Kidney (tissue), 14 donors: ENCODE data around the gene ST3GAL3. TPM values are rescaled to one million over a fixed set of nuclear protein-coding genes. Genes with fewer than 3 reads are reported as not detected.

Experiments
- DNase-seq, 5 donors: peaks; one replicate each; pipeline ENCODE4 v3.0.0-alpha.2; 2013 to 2020
- FAIRE-seq: peaks from 2 replicates; lab custom pipeline; 2012; peaks lifted over from hg19 to GRCh38; lab: Jason Lieb, UNC
- H3K27ac ChIP-seq, 2 donors: one replicate each; pipeline ENCODE4 v1.7.0; 2013; ENCODE audit warnings: low read depth in 2 of 2, low read length in 2 of 2, inconsistent platforms in 1 of 2
- H3K27me3 ChIP-seq: one replicate; pipeline ENCODE4 v1.7.1; 2013; ENCODE audit warnings: low read length, inconsistent platforms; ENCODE audit not compliant: control insufficient read depth, insufficient read depth
- H3K36me3 ChIP-seq, 3 donors: one replicate each; pipeline versions ENCODE4 v1.7.0 to v1.7.1; 2013; ENCODE audit warnings: low read length in 3 of 3, control low read depth in 1 of 3, inconsistent platforms in 1 of 3; ENCODE audit not compliant: insufficient read depth in 3 of 3, control insufficient read depth in 2 of 3
- H3K4me1 ChIP-seq, 3 donors: one replicate each; pipeline versions ENCODE4 v1.7.0 to v1.7.1; 2013; ENCODE audit warnings: low read length in 3 of 3, inconsistent platforms in 1 of 3, low read depth in 1 of 3; ENCODE audit not compliant: control insufficient read depth in 2 of 3, insufficient read depth in 2 of 3
- H3K4me3 ChIP-seq, 3 donors: one replicate each; pipeline versions ENCODE4 v1.7.0 to v1.8.1; 2013; ENCODE audit warnings: low read length in 3 of 3, control low read depth in 1 of 3, inconsistent platforms in 1 of 3
- H3K9ac ChIP-seq, 3 donors: one replicate each; pipeline versions ENCODE4 v1.7.0 to v1.7.1; 2013; ENCODE audit warnings: low read length in 3 of 3, control low read depth in 1 of 3, inconsistent platforms in 1 of 3
- H3K9me3 ChIP-seq, 3 donors: one replicate each; pipeline versions ENCODE4 v1.7.0 to v1.7.1; 2013; ENCODE audit warnings: low read length in 3 of 3, control low read depth in 1 of 3, inconsistent platforms in 1 of 3; ENCODE audit not compliant: control insufficient read depth in 2 of 3, insufficient read depth in 1 of 3
- intact Hi-C: fragments of 100-400 bp; cut with DNase I; formaldehyde crosslinking; loops from one replicate; pipeline ENCODE4 v1.11.1; 2022
- polyA plus RNA-seq: library from polyadenylated mRNA; stranded (reverse); fragments of 350-450 nt; fragmentation: Illumina TruSeq; extraction: RNeasy Lipid Tissue Mini Kit (QIAGEN cat#74804); gene quantifications from one replicate; pipeline ENCODE4 v1.2.3, GENCODE V29; 2014; ENCODE audit warnings: low read depth, low replicate concordance; ENCODE audit not compliant: insufficient read depth
- total RNA-seq: library from RNA; stranded (reverse); fragmentation: NEBNext Ultra II Directional; extraction: Animal tissue kit (Norgen Biotek cat#: 25700); gene quantifications from one replicate; pipeline ENCODE4 v1.2.1, GENCODE V29; 2021
- TF ChIP-seq, protein P1 (sequence below): IDR thresholded peaks from 3 replicates; pipeline ENCODE4 v1.5.1; 2012; ENCODE audit warnings: mild to moderate bottlenecking, moderate library complexity, borderline replicate concordance; ENCODE audit not compliant: insufficient read depth; ENCODE audit errors: extremely low read depth
- donor health status: control.
- donor health status: control.
- donor health status: control.
- donor health status: control.
- donor health status: control.
- donor health status: DM: yes; HTN: yes; CAD: no.
- donor health status: Normal renal cell carcinoma (clear cell type).

The ST3GAL3 gene
- total and polyA plus RNA-seq, 2 donors from 2014 or later = 15.3 to 21.3 TPM

DNA sequence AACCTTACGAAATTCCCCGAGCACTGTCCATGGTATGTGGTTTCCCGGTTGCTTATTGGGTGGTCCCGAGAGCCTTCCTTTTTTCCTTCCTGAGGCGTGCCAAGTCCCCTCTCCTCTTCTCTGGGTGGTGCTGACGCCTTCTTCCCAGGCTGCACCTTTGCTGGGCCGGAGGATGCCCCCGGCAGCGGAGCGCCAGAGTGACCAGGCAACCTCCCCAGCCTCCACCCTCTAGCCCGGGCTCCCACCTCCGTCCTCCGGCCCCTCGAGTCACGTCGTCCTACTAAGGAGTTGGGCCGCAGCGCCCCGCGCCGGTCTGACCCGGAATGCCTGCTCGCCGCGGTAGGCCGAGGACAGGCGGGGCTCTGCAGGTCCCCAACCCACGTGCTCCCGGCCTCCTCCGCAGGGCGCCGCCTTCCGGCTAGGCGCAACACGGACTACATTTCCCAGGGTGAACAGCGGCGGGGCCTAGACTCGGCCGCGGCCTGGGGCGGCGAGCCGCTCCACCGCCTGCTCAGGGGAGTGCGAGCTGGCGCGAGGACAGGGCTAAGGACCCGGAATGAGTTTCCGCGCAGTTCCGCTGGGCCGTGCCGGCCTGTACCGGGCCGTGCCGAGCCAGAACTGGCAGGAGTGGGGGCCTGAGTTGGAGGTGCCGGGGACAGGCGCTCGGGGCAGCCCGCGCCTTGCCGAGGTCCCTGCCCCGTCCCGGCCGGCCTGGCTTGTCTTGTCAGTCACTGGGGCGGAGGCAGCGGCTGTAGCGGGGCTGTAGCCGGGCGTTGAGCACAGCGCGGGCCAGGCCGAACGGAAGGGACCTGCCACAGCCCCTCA is 239.1 kb downstream of the ST3GAL3 start, which contains the start of gene IPO13:
IPO13 (plus strand) TSS at position 715 of the 825 bp plus-strand sequence. CDS start 651 bp downstream, outside the sequence.
- peak; percentile 97 to 98 (median 98) for DNase-seq
- intact Hi-C loops = no loop called here
- peak within 1 kb of the TSS; percentile 99 for H3K27ac ChIP-seq
- no peaks in the 10 kb centered on the region for H3K9me3 ChIP-seq
- H3K27me3 ChIP-seq = no peaks in the 10 kb centered on the region
- no peak for FAIRE-seq
- peaks cover 0 to 12% (median 0%) of the 10 kb centered on the region in 3 donors for H3K36me3 ChIP-seq
- H3K4me3 ChIP-seq = peak within 1 kb of the TSS; percentile 84 to 97 (median 88)
- peak within 1 kb of the TSS; percentile 80 to 96 (median 93) for H3K9ac ChIP-seq
- H3K4me1 ChIP-seq = peaks cover 0 to 35% (median 17%) of the 10 kb centered on the region in 3 donors
- TF ChIP-seq, protein P1, sequence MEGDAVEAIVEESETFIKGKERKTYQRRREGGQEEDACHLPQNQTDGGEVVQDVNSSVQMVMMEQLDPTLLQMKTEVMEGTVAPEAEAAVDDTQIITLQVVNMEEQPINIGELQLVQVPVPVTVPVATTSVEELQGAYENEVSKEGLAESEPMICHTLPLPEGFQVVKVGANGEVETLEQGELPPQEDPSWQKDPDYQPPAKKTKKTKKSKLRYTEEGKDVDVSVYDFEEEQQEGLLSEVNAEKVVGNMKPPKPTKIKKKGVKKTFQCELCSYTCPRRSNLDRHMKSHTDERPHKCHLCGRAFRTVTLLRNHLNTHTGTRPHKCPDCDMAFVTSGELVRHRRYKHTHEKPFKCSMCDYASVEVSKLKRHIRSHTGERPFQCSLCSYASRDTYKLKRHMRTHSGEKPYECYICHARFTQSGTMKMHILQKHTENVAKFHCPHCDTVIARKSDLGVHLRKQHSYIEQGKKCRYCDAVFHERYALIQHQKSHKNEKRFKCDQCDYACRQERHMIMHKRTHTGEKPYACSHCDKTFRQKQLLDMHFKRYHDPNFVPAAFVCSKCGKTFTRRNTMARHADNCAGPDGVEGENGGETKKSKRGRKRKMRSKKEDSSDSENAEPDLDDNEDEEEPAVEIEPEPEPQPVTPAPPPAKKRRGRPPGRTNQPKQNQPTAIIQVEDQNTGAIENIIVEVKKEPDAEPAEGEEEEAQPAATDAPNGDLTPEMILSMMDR = peak; percentile 82

DNA sequence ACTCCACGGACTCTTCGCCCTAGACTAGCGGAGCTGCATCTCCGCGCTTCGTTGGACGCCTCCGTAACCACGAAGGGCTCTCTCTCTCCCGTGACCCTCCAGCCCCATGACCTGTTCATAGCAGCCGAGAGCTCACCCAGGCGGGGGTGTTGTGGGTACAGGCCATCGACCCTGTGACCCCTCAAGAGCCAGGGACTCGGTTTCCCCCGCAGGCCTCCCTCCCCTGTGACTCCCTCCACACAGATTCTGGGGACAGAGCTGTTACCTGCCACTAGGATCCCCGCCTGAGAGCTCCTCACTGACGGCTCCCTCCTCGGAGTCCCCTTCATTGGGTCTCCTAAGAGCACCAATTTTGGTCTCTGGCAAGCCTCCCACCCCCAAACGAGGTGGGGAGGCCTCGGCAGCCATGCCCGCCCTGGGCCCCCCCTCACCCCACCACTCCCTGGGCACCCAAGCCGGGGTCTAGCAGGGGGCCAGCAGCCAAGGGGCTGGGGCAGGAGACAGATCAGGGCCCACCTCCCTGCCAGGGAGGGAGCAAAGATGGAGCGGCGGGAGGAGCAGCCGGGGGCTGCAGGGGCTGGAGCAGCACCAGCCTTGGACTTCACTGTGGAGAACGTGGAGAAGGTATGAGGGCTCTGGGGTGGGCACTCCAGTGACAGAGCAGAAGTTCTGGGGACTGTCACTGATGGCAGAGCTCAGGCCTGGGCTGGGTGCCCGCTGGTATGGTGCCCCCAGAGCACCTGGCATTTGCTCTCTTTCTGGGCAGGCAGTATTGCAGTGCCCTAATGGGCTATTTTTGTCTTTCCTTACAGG is 239.9 kb downstream of the ST3GAL3 start:
- DNase-seq (peak in 1 of 5 donors; percentile 53), FAIRE-seq (no peak)
- peaks cover 0 to 12% (median 0%) of the 10 kb centered on the region in 3 donors for H3K36me3 ChIP-seq
- H3K9me3 ChIP-seq = no peaks in the 10 kb centered on the region
- intact Hi-C loops = no loop called here
- peak overlapping the region; percentile 99 for H3K27ac ChIP-seq
- no peaks in the 10 kb centered on the region for H3K27me3 ChIP-seq
- H3K9ac ChIP-seq = peak overlapping the region; percentile 80 to 96 (median 93)
- TF ChIP-seq, protein P1 = no peak
- H3K4me3 ChIP-seq = peak overlapping the region; percentile 84 to 97 (median 88)
- peaks cover 0 to 35% (median 21%) of the 10 kb centered on the region in 3 donors for H3K4me1 ChIP-seq

DNA sequence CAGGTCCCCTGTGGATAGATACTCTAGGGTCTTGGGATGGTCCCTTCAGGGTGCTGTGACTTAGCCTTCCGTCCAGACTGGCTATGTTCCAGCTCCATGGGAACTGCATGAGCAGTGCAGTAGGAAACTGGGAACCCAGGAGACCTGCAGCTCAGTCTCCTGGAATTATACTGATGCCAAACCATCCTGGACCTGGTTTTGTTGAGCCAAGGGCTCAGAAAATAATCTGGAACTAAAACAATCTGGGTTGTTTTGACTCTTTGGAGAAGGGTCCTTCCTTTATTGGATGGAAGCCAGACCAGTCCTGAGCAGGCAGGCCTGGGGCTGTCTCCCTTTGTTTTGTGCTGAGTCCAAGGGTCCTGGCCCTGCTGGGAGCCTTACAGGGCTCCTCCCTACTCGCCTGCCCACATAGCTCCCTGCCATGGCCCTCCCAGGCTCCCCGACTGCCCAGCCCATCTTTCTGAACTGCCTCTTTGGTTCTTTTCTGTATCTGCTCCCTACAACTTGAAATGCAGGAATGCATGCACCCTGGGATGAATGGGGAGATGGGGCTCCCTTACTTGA is 240.6 kb downstream of the ST3GAL3 start:
- DNase-seq = peak in 1 of 5 donors; percentile 13
- intact Hi-C loops = no loop called here
- no peak for FAIRE-seq
- Histone ChIP-seq H3K4me1 (peaks cover 0 to 35% (median 21%) of the 10 kb centered on the region in 3 donors), H3K27ac (no peak overlapping the region), H3K27me3 (no peaks in the 10 kb centered on the region), H3K36me3 (peaks cover 0 to 12% (median 0%) of the 10 kb centered on the region in 3 donors), H3K9ac (peak overlapping the region in 1 of 3 donors; percentile 93), H3K4me3 (peak overlapping the region in 2 of 3 donors; percentile 88 to 97), H3K9me3 (no peaks in the 10 kb centered on the region)
- TF ChIP-seq, protein P1 = no peak
